Measurements from ENCODE around the gene NET1.

NET1 gene

DNA sequence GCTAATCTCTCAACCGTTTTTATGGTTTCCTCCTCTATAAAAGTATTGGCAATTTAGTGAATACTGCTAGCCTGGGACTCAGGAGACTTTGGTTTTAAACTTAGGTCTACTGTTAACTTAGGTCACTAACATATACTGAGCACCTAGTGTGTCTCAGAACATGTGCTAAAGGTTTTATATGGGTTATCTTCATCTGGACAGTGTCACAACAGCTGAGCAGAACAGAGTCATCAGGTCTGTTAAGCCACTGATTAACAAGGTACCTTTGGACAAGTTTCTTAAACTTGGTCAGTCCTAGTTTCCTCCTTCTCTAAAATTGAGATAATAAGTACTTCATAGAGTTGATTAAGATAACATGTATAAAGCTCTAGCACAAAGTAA is 30.6 kb downstream of the NET1 start:
- no peak for DNase-seq
- no peak for ATAC-seq

DNA sequence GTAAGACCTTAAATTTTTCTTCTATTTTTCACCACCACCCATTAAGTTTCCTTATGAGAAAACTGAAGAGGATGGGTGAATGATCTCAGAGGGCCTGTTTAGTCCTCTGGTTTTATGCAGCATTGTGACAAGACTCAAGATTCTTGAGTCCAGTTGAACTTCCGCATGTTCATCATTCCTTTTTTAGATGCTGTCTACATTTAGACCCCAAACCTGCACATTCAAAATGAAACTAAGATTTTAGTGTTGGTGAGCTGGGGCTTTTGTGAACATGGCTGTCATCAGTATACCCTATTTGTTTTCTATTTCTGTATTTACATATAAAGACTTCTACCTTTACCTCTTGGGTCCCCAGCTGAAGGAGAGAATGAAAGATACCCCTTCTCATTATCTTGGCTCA is 31.1 kb downstream of the NET1 start:
- DNase-seq = no peak
- ATAC-seq = peak; percentile 9

DNA sequence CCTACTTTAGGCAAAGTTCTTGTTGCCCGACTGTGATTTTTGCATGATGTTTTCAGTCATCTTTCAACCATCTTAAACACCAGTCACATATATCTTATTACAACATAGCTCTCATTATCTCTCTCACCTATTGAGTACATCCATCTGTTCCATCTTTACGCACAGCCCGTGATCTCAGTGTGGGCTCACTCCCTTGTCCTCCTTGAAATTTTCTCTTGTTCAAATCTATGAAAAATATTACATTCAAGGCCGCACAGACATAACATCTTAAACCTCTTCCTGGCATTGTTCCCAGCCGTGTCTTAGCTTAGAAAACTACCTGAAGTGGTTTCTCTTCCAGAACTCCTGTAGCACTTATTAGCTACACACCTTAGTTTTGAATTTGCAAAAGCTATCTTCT is 32.6 kb downstream of the NET1 start:
- ATAC-seq (no peak), DNase-seq (no peak)

DNA sequence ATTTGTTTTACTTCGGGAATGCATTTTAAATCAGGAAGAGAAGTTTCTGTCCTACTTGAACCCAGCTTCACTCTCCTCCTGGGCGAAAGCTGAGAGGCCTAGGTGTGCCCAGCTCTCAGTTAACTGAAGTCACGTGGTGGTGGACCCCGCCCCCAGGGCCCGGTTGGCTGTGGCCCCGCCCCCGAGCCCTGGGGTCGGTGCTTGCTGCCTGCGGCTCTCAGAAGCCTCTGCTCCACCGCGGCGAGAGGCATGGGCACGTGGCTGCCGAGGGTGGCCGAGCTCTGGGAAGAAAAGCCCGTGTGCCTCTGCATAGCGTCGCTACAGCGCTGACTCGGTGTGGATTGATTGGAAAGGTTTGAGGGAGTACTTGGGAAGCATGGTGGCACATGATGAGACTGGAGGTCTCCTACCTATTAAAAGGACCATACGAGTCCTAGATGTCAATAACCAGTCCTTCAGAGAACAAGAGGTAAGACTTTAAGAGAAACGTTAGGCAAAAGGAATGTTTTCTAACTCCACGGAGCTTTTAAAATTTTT is 34.1 kb downstream of the NET1 start:
- ATAC-seq (peak; percentile 81), DNase-seq (peak; percentile 83)

DNA sequence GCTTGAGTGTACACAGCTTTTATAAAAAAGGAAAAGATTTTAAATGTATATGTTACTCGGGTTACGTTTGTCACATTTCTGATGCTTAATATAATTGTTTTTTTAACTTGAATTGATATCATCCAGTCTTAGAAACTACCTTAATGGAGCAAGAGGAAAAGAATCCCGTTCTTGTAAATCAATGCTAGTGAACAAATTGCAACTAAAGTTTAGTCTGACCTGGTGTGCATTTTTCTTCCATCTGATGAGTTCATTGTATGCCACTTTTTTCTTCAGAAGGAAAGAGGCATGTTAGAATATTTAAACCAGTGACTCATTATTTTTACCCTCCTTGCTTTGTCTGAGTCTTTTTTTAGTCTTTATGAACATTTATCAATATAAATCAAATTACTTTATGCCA is 34.7 kb downstream of the NET1 start:
- ATAC-seq (no peak), DNase-seq (no peak)

DNA sequence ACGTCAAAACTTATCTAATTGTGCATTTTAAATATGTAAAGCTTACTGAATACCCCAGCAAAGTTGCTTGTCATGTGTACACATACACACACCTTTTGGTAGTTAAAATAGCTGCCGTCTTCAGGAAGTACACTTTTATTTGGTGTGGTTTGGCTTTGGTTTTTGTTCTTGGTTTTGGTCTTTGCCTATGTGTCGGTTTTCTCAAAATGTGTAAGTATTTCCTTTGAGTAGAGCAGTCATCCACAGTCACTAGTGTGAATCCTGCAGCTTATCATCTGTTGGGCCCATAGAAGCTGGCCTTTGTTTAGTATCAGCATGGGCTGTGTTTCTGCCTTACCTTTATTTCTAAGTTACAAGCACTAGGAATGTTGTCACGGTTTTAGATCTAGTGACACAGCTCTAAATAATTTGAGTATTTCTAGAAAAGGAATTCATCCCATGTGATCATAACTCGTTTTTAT is 35.3 kb downstream of the NET1 start:
- ATAC-seq (peak; percentile 80), DNase-seq (no peak)

DNA sequence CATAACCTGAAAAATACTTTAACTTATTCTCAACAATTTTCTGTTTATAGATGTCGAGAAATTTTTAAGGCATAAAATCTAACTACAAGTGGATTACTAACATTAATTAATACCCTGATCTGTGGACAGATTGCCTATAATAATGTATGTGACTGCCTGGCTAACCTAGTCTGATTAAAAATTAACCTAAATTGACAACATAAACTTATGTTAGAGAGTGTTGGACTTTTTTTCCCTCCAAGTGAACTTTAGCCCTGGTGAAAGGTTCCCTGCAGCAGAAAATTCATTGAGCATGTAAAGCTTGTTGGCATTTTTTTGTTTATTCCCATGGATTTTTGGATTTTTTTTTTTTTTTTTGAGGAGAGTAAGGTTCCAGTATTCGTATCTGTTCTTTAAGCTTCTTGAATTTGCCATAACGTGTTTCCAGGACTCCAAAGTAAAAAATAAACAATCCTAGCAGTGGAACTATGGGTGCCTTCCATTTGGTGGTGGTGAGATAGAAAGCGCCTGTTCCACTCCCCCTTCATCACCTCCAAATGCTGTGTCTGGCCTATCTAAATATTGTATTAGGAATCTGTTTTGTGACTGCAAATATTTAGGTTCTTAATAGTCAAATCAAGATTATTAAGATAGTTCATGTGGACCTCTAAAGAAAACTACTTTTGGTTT is 36.1 kb downstream of the NET1 start:
- DNase-seq = no peak
- ATAC-seq = no peak

DNA sequence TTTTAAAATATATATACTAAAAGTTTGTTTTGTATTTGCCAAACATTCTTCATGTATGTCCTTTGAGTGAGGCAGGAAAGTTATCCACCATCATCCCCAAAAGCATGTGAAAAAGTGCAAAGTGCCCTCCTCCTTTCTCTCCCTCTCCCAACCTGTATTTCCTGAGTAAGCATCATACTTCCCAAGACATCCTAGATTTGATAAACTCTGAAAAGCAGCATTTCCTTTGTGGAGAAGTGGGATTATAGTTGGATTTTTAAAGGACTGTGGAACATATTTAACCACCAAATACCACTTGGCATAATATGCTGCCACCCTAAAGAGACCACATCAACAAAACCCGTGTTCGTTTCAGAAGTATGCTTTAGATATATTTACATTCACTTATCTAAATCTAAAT is 36.9 kb downstream of the NET1 start:
- ATAC-seq (no peak), DNase-seq (no peak)

DNA sequence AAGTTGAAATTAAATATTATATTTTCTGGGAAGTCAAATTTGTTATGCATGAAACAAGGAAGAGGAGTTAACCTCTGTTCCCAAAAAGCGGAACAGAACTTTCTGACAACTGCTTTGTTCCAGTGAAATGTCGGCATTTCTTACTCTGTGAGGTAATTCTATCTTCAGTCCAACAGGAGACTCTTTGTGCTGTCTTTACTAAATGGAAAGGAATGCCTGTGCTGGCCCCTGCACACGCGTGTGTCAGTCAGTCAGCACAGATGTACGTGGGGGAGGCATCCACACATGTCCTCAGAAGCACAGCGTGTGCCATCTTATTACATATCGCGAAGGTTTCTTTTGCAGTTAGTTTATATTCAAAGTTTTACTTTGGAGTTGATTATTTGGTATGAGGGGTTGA is 37.5 kb downstream of the NET1 start:
- DNase-seq (no peak), ATAC-seq (no peak)

DNA sequence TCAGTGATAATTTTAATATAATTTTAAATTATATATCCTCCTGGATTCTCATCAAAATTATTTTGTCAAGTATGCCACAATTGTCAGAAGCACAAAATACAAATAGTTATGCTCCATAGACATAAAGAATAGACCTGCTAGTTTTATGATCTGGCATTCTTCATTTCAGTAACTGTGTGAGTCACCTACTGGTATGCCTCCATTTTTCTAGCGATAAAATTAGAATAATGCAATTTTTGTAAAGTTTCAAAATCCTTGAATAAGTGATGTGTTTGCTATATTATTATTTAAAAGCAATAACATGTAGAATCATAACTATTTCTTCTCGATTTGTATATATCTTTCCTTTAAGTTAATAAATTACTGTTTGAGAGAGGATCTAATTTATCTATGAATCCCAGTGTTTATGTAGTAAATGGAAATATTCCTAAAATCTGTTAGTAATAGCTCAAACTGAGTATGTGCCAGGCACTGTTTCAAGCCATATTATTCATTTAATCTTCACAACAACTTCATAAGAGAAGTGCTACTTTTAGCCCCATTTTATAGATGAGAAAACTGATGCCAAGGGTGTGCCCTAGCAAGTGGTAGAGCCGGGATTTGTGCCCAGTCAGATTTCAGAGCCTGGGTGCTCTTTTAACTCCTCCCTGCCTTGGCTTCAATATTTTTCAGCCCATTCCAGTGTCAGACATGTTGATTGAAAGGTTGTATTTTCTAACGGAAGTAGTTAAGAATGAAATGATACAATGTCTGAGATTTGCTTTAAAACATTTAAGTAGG is 38.4 kb downstream of the NET1 start:
- no peak for ATAC-seq
- no peak for DNase-seq

DNA sequence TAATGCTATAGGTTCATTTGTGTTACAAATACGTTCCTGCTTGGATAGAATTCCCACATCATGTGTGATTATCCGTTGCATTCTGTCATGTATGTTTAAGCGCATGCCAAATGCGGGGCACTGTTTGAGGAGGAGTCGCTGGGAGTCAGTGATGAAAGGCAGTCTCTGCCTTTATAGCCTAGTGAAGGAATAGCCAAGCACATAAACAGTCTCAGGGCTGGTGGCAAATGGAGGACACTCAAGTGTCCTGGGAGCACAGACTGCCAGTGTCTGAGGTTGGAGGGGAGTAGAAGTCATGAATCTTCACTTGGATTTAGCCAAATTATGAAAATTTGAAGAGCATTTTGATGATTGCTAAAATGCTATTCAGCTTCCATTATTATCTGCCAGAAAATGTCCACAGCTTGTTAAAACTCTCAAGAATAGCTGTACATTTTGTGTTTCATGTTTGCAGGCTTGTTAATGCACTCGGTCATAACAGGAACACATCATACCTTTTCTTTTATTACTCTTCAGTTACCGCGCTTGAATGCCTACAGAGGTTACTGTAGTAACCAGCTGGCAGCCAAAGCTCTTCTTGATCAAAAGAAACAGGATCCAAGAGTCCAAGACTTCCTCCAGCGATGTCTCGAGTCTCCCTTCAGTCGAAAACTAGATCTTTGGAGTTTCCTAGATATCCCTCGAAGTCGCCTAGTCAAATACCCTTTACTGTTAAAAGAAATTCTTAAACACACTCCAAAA is 41.6 kb downstream of the NET1 start:
- ATAC-seq = no peak
- DNase-seq = no peak

DNA sequence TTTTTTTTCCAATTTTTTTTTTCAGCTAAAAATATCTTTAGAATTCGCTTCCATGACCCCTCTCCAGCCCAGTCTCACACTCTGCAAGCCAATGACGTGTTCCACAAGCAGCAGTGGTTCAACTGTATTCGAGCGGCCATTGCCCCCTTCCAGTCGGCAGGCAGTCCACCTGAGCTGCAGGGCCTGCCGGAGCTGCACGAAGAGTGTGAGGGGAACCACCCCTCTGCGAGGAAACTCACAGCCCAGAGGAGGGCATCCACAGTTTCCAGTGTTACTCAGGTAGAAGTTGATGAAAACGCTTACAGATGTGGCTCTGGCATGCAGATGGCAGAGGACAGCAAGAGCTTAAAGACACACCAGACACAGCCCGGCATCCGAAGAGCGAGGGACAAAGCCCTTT is 44.2 kb downstream of the NET1 start:
- DNase-seq (no peak), ATAC-seq (no peak)

DNA sequence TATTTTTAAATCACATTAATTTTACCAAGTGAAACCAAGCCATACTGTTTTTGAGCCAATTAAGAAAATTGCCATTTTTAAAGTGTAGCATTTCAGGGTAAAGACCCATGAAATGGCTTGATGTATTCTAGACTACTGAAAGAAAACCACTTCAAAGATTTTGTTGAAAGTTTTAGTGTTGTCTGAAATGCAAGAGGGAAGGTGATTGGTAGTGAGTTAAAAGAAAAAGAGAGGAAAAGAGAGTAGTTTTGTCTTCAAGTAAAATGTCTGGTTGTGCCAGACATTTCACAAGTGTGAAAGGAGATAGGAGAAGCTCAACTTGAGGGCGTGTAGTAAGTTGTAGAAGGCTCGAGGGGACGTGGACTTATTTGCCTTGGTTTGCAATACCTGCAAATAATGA is 45.4 kb downstream of the NET1 start:
- DNase-seq = no peak
- no peak for ATAC-seq

DNA sequence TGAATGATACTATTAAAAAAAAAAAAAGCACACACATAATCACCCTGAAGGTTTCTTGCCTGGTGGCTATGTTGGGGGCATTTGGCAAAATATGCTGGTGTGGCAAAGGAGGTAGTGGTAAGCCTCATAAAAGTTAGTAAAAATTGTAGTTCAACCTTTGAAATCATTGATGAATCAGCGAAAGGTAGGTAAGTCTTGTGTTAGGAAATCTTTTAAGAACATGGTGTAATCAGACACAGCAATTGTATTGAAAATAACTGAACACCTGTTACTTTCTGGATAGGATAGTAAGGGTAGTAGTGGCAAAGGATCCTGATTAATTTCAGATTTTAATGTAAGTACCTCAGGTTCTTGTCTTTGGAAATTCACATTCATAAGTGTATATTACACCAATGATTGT is 46.1 kb downstream of the NET1 start:
- no peak for ATAC-seq
- DNase-seq = no peak

DNA sequence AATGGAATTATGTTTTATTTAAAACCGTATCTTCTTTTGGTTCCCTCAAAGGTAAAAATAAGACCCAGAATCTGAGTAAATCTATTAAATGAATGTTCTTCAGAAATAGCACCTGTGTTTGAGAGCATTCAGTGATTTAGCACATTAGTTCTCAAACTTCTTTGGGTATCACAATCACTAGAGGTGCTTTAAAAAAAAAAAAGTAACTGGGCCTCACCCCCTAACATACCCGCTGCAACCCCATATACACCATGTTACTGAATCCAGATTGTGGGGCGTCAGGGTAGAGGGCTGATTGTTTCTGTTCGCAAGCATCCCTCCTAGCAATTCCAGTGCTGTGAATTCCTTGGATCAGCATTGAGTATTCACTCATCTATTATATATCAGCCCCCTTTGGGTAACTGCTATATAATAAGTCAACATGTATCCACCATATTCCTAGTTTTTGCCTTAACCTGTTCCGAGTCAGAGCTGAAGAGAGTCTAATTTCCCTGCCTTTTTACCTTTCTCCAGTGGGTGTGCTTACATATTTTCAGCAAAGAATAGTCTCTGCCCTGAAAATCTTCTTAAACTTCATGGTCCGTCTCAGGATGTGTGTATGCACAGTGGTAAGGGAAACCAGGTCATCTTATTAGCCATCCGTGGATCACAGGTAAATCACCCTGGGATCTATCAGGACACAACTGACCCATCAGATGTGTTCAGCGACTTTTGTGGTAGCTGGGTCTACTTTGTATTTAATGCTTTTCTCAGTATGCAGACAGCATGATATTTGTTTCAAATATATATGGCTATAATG is 46.8 kb downstream of the NET1 start:
- DNase-seq (no peak), ATAC-seq (no peak)

DNA sequence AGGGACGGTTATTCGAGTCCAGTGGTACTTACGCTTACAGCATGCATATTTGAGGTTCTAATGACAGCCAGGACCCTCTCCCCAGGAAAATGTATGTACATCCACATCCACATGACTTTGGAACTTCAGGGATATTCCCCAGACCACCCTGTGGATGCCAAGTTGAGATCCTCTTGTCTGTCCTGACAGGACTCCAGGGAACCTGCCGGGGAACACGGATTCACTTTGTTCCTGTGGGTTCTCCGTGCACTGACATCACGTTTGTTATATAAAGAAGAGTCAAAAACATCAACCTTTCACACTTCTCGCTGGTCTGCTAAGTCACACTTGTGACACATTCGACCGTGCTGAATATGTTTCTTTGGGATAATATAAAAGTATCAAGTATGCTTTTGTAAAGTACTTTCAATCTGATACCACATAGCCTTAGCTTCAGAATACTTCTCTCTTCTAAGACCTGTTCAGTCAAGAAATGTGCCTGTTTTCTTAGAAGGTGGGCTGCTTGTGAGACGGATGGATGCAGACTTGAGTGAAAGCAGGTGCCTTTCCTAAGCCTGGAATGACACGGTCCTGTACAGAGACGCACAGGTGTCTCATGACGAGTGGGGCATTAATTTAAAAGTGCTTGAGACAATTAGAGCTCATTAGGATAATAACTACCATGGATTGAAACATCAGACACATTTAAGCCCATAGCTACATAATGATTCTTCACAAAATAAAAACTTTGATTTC is 48.3 kb downstream of the NET1 start:
- ATAC-seq (no peak), DNase-seq (no peak)

DNA sequence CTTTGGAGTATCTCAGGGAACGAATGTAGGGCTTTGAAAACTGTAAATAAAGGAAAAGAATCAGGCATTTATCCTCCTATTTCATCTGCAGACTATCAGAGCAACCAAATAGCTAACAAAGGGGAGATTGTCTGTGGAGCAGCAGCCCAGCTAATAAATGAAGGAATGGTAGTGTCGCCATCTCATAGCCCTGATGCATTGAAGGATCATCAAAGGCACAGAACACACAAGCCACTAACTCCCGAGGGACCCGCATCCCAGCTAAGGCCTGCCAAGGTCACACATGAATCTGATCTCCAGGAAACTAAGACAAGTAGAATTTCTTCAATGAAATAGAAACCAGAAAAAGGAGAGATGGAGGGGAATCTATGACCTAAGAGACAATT is 48.8 kb downstream of the NET1 start:
- ATAC-seq (no peak), DNase-seq (no peak)

DNA sequence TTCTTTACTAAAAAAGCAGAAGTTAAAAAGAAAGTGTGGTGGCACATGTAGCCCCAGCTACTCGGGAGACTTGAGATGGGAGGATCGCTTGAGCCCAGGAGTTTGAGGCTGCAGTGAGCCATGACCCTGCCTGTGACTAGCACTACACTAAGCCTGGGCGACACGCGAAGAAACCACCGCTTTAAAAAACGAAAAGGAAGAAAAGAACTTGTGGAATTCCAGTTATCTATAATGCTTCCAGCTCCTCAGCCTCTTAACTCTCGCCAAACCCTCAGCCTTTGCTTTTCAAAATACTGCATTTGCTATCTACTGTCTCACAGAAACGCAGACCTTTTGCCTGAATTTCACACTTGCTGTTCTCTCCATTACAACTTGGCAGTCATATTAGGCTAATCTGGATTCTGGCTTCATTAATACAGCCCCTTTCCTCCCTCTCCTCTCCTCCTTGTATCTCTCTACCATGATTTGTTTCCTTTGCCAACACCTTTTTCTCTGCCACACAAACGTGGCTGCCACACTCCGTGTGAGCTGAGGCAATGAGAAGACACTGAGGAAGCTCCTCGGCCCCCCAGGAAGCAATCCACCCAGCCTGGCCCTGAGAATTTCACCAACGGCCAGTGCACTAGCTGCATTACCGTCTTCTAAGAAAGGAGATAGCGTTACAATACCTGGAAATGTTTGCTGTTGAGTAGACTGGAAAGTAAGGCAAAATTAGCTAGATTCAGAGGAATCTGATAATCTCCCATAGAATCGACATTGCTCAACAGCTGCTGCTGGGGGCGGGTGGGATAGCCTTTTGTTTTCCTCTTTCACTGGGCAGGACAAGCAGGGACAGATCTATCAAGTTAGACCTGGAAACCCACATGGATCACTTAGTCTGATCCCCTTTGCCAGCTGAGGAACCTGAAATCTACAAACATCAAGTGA is 49.8 kb downstream of the NET1 start:
- DNase-seq = no peak
- no peak for ATAC-seq

DNA sequence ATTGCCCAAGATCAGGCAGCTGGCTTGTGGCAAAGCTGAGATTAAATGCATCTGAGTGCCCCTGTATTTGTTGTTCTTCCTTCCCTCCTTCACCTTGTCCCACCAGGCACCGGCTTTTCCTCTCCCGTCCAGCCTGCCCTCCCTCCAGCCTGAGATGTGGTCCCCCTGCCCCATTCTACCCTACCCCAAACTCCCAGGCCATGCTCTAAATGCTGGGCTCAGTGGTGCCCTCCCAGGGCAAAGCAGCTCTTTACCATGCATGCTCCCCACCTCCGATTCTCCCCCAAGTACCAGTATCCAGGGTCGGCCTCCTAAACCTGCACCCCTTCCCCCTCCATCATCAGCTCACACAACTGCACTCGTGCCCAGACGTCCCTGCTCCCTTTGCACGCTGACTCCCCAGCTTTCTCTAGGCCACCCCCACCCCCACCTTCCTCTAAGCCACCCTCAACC is 50.5 kb downstream of the NET1 start:
- no peak for DNase-seq
- ATAC-seq = no peak

DNA sequence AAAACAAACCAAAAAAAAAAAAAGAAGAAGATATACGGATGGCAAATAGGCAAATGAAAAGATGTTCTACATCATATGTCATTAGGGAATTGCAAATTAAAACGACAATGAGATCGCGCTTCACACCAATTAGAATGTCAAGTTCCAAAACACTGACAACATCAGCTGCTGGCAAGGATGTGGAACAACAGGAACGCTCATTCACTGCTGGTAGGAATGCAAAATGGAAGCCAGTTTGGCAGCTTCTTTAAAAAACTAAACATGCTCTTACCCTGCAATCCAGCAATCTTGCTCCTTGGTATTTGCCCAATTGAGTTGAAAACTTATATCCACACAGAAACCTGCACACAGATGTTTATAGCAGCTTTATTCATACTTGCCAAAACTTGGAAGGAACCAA is 52.2 kb downstream of the NET1 start:
- ATAC-seq (no peak), DNase-seq (no peak)
